Neural cell (in vitro differentiated cells): ENCODE results near the gene PCDH9.

Experiments used
- EP300 ChIP-seq: fragments of 450-650 bp; conservative IDR thresholded peaks from 2 replicates; pipeline ENCODE4 v1.6.1; 2014; ENCODE audit warnings: antibody characterized with exemption, mild to moderate bottlenecking, moderate library complexity; ENCODE audit not compliant: poor library complexity, severe bottlenecking
- EZH2 ChIP-seq: fragments of 200-600, 300-800 bp; shearing (Covaris generic), sonication (generic); IDR thresholded peaks from 2 replicates; pipeline ENCODE4 v1.6.1; 2014; ENCODE audit warnings: antibody characterized with exemption, low read length, borderline replicate concordance, mild to moderate bottlenecking; ENCODE audit not compliant: insufficient read depth, poor library complexity, severe bottlenecking
- MXI1 ChIP-seq: fragments of 450-650 bp; conservative IDR thresholded peaks from 2 replicates; pipeline ENCODE4 v1.6.1; 2014; ENCODE audit warnings: antibody characterized with exemption, mild to moderate bottlenecking; ENCODE audit not compliant: poor library complexity, severe bottlenecking
- POLR2AphosphoS5 ChIP-seq: IDR thresholded peaks from 2 replicates; pipeline ENCODE4 v1.6.1; 2012
- RAD21 ChIP-seq: fragments of 450-650 bp; conservative IDR thresholded peaks from 2 replicates; pipeline ENCODE4 v1.6.1; 2014; ENCODE audit warnings: antibody characterized with exemption, mild to moderate bottlenecking, moderate library complexity
- TAF1 ChIP-seq: IDR thresholded peaks from 2 replicates; pipeline ENCODE4 v1.6.1; 2012; ENCODE audit warnings: low read depth
- TF ChIP-seq, protein P1 (sequence below): fragments of 450-650 bp; IDR thresholded peaks from 2 replicates; pipeline ENCODE4 v1.5.1; 2014; ENCODE audit warnings: antibody characterized with exemption, mild to moderate bottlenecking, moderate library complexity; ENCODE audit not compliant: poor library complexity, severe bottlenecking

- TF ChIP-seq, protein P1, sequence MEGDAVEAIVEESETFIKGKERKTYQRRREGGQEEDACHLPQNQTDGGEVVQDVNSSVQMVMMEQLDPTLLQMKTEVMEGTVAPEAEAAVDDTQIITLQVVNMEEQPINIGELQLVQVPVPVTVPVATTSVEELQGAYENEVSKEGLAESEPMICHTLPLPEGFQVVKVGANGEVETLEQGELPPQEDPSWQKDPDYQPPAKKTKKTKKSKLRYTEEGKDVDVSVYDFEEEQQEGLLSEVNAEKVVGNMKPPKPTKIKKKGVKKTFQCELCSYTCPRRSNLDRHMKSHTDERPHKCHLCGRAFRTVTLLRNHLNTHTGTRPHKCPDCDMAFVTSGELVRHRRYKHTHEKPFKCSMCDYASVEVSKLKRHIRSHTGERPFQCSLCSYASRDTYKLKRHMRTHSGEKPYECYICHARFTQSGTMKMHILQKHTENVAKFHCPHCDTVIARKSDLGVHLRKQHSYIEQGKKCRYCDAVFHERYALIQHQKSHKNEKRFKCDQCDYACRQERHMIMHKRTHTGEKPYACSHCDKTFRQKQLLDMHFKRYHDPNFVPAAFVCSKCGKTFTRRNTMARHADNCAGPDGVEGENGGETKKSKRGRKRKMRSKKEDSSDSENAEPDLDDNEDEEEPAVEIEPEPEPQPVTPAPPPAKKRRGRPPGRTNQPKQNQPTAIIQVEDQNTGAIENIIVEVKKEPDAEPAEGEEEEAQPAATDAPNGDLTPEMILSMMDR: no peak
- TF ChIP-seq EZH2 (no peak), EP300 (no peak), POLR2AphosphoS5 (no peak), TAF1 (no peak), RAD21 (no peak), MXI1 (no peak)
Measured at GRCh38 chr13:67099494-67099893, 130.6 kb downstream of the PCDH9 start.
